GM18868 (cell line): ENCODE data around the gene RNU1-4.
"Not testable (repeated sequence)": the region's sequence is repeated elsewhere in the genome, so short reads cannot be mapped to it uniquely, and the experiment has no call there.

Experiments used
- ATAC-seq: cut with Tn5 transposase; IDR thresholded peaks from one replicate; pipeline ENCODE4 v1.9.1; 2021; ENCODE audit warnings: mild to moderate bottlenecking, moderate library complexity; ENCODE audit not compliant: unreplicated experiment

Gene RNU1-4

GRCh38 chr1:16740047-16740964 lies at the start of gene RNU1-4:
Gene RNU1-4 (plus strand): TSS chr1:16740516.
- ATAC-seq = peak; percentile 77

- not testable (repeated sequence) for ATAC-seq
Observed at GRCh38 chr1:16690971-16691682, 49.2 kb upstream of the RNU1-4 start.

- not testable (repeated sequence) for ATAC-seq
Observed at GRCh38 chr1:16692283-16692682, 48.0 kb upstream of the RNU1-4 start.

GRCh38 chr1:16692717-16693448 lies 47.4 kb upstream of the RNU1-4 start:
- ATAC-seq = not testable (repeated sequence)

GRCh38 chr1:16693449-16694307 lies 46.6 kb upstream of the RNU1-4 start:
- ATAC-seq = not testable (repeated sequence)

GRCh38 chr1:16694308-16694702 lies 46.0 kb upstream of the RNU1-4 start:
- ATAC-seq = not testable (repeated sequence)

- not testable (repeated sequence) for ATAC-seq
Observed at GRCh38 chr1:16696507-16697150, 43.7 kb upstream of the RNU1-4 start.

- ATAC-seq = not testable (repeated sequence)
Observed at GRCh38 chr1:16697152-16697551, 43.2 kb upstream of the RNU1-4 start.

- ATAC-seq = not testable (repeated sequence)
Observed at GRCh38 chr1:16699440-16699839, 40.9 kb upstream of the RNU1-4 start.

GRCh38 chr1:16700138-16700895 lies 40.0 kb upstream of the RNU1-4 start:
- ATAC-seq = not testable (repeated sequence)

- ATAC-seq = not testable (repeated sequence)
Observed at GRCh38 chr1:16701189-16701588, 39.1 kb upstream of the RNU1-4 start.

GRCh38 chr1:16702280-16702679 lies 38.0 kb upstream of the RNU1-4 start:
- not testable (repeated sequence) for ATAC-seq

GRCh38 chr1:16703141-16703540 lies 37.2 kb upstream of the RNU1-4 start:
- not testable (repeated sequence) for ATAC-seq

- not testable (repeated sequence) for ATAC-seq
Observed at GRCh38 chr1:16703602-16704001, 36.7 kb upstream of the RNU1-4 start.

- ATAC-seq = not testable (repeated sequence)
Observed at GRCh38 chr1:16704076-16704475, 36.2 kb upstream of the RNU1-4 start.

- not testable (repeated sequence) for ATAC-seq
Observed at GRCh38 chr1:16704502-16705100, 35.7 kb upstream of the RNU1-4 start.

- ATAC-seq = not testable (repeated sequence)
Observed at GRCh38 chr1:16706302-16706701, 34.0 kb upstream of the RNU1-4 start.
